Sciatic nerve (tissue), 2 donors: ENCODE data around the gene HIRA. TPM values are rescaled to one million over a fixed set of nuclear protein-coding genes. Genes with fewer than 3 reads are reported as not detected.

Source experiments
- ATAC-seq: fragments of 200-7000 bp; cut with Tn5 transposase; one replicate; pipeline ENCODE4 v1.9.1; 2020; ENCODE audit warnings: mild to moderate bottlenecking, moderate library complexity
- DNase-seq: peaks from one replicate; pipeline ENCODE4 v3.0.0-alpha.2; 2020; ENCODE audit warnings: low spot score
- intact Hi-C: fragments of 100-400 bp; cut with DNase I; formaldehyde crosslinking; loops from one replicate; pipeline ENCODE4 v1.14.2; 2022
- total RNA-seq: library from RNA; stranded (reverse); fragmentation: NEBNext Ultra II Directional; extraction: Animal tissue kit (Norgen Biotek cat#: 25700); gene quantifications from one replicate; pipeline ENCODE4 v1.2.1, GENCODE V29; 2021
- donor health status: DM: no; HTN: no; CAD: no.
- donor health status: DM: no; HTN: no; CAD: no.

HIRA gene
- total RNA-seq, 1 donor from 2014 or later: 26.2 TPM

- ATAC-seq (no peak), DNase-seq (no peak)
Measured at GRCh38 chr22:19361501-19362103, 69.9 kb downstream of the HIRA start.

GRCh38 chr22:19360862-19361261, 70.7 kb downstream of the HIRA start:
- ATAC-seq (no peak), DNase-seq (no peak)
- intact Hi-C loops: no loop called here

More at GRCh38 chr22:19361501-19362103, 69.9 kb downstream of the HIRA start:
- intact Hi-C loops: no loop called here

DNA sequence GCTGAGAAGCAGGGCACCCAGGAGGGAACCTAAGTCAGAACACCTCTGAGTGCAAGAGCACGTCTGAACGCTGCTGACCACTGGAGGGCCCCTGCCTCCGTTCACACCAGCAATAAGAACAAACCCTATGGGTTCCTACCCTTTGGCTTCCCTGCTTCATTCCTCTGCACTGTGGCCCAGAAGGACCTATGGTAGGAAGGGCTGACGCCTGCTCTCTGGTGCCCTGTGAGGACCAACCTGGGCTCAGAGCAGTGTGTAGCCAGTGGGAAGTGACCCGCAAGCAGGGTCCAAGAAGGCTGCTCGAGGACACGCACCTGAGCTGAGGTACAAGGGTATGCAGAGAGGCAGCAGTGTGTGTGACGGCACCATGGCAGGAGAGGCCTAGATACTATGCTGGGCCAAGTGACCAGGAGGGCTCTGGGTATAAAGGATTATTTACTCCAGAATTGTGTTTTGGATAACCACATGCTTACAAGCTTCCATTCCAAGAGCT, 71.2 kb downstream of the HIRA start:
- intact Hi-C loops: no loop called here
- no peak for DNase-seq
- ATAC-seq: no peak

DNA sequence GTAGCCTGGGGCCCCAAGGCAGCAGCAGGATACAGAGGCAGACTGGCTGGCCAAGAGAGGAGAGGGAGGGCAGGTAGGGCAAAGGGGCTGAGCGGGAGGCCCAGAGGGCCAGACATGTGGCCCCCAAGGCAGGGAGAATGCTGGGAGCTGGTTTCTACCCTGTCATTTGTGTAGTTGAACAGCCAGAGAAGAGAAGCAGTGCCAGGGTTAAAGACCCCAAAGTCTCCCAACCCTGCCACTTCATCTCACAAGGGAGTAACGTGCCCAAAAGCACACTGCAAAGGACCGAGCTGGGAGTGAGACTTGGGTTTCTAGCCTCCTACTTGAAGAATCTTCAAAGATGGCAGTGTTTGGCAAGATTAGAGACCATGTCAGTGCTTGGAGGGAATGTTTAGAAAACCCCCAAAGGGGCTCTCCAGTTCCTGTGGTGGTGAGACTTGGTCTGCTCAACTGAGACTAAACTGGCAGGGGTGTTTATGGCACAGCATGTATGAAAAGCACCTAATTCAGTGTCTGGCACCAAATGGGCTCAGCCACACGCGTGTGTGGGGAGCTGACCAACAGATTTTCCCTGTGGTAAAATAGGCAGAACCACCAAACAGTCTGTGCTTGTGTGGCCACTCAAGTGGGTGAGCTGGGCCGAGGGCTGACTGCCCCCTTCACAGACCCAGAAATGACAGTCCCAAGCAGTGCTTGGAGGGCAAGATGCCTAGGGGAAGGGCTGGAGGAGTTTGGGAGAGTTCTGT, 71.8 kb downstream of the HIRA start:
- intact Hi-C loops: no loop called here
- DNase-seq: no peak

DNA sequence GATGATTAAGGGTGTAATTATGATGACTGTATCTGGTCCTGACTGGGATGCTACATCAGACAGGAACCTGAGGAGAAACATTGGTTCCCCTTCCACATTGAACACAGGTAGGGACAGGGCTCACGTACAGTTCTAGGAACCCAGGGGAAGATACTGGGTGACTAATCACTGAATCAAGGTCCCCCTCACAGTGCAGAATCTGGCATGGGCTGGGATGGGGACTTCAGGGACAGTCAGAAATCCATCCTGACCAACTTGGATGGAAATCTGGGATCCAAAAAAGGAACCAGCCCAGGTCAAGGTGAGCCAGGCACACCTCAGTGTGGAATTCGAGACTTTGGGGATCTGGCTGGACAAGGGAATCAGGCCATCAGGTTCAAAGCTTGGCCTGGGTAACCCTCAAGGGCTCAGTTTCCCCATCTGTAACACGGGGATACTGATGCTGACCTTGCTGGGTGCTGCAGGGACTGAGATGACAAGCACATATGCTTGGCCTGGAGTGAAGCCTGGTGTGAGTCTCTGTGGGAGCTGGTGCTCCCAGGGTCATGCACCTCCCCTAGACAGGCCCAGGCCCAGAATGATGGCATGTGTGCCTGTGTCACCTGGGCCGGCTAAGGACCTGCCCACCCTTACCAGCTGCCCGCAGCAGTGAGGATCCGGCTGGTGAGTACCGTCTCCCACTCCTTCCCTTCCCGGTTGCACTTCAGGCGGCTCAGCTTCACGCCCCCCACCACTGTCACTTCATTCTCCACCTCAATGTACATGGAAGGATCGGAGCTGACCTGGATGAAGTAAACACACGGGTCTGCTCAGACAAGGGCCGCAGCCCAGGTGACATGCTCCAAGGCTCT, 72.6 kb downstream of the HIRA start:
- DNase-seq: no peak
- intact Hi-C loops: no loop called here
- ATAC-seq: no peak

More for the DNA sequence above, 71.8 kb downstream of the HIRA start:
- ATAC-seq: no peak

- DNase-seq (no peak), ATAC-seq (no peak)
- intact Hi-C loops: no loop called here
Measured at GRCh38 chr22:19358195-19358594, 73.3 kb downstream of the HIRA start.

GRCh38 chr22:19357270-19358105, 74.0 kb downstream of the HIRA start:
- intact Hi-C loops: no loop called here
- DNase-seq (no peak), ATAC-seq (no peak)

DNA sequence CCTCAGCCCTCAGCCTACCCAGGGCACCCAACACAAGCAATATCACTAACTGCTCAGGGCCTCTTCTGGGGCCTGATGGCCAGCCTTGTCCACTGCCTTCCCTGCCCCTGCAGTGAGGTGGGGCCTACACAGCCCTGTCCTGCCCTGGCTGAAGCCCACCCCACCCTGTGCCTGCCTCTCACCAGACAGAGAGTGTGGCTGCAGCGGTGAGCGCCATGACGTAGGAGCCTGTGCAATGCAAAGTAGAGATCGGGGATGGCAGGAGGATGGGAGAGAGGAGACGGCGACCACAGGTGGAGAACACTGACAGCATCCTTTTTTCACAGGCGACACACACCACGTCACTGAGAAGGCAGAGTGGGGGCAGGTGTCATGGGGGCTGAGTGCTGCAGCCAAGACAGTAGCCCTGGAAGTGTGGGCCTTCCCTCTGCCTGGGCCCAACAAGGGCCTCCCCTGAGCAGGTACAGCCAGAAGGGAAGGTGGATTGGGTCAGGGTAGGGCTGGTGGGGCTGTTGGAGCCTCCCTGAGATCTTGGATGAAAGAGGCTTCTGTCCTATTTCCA, 74.7 kb downstream of the HIRA start:
- ATAC-seq: no peak
- DNase-seq: no peak
- intact Hi-C loops: no loop called here

GRCh38 chr22:19355413-19356157, 75.9 kb downstream of the HIRA start:
- no peak for ATAC-seq
- no peak for DNase-seq

DNA sequence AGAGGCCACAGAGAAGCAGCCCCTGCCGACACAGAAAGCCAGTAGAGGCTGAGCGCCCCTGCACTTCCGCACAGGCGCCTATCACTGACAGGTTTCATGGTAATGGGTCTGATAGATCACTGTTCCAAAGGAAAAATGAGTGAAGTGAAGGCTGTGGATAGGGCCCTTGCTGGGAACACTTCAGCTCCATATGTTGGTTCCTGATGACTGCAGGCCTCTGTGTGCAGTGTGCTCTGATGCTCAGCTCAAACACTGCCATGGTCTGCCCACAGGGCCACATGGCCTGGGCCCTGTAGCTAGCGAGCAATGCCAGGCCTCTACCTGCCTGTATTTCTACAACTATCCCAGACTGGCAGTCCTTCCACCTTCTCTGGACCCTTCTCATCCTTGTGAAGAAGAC, 77.3 kb downstream of the HIRA start:
- intact Hi-C loops: no loop called here
- no peak for DNase-seq
- no peak for ATAC-seq

More at GRCh38 chr22:19355413-19356157, 75.9 kb downstream of the HIRA start:
- intact Hi-C loops: no loop called here

- ATAC-seq (no peak), DNase-seq (no peak)
- intact Hi-C loops: no loop called here
Measured at GRCh38 chr22:19353363-19354131, 78.0 kb downstream of the HIRA start.

DNA sequence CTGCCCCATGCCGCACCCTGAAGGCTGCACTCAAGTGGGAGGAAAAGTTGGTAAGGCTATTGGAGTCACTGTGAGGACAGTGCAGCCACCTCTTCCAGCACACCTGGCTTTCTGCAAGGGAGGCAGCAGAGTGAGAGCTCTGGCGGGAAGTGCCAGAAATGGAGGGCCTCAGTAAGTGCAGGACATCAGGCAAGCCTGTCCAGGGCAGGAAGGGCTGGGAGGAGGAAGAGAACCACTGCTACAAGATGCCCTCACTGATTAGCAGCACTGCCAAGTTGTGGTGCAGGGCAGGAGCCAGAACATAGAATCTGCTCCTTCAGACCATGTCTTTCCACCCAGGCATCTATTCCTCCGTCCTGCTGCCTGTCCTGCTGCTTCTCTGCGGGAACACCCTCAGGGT, 78.8 kb downstream of the HIRA start:
- ATAC-seq (no peak), DNase-seq (no peak)
- intact Hi-C loops: no loop called here

GRCh38 chr22:19352217-19352616, 79.3 kb downstream of the HIRA start:
- intact Hi-C loops: no loop called here
- DNase-seq (no peak), ATAC-seq (no peak)

DNA sequence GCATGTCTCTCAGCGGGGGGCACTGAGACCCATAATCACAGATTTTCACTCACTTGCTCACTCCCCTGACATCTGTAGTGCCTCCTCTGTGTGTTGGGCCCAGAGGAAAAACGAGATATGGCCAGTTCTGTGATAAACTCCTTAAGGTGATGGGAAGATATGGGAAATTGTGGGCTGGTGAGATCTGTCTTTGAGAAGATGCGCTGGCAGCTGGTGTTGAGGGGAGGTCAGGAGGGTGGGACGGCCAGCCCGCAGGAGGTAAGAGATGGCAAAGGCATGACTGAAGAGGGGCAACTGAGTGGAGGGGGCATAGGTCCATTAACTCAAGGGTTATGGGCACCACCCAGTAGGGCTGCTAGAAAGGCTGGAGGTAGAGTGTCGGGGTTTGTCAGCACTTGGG, 79.9 kb downstream of the HIRA start:
- no peak for DNase-seq
- intact Hi-C loops: no loop called here
- no peak for ATAC-seq

GRCh38 chr22:19350947-19351346, 80.6 kb downstream of the HIRA start:
- ATAC-seq (no peak), DNase-seq (no peak)
- intact Hi-C loops: no loop called here

- ATAC-seq (no peak), DNase-seq (no peak)
- intact Hi-C loops: no loop called here
Measured at GRCh38 chr22:19350476-19350859, 81.1 kb downstream of the HIRA start.

DNA sequence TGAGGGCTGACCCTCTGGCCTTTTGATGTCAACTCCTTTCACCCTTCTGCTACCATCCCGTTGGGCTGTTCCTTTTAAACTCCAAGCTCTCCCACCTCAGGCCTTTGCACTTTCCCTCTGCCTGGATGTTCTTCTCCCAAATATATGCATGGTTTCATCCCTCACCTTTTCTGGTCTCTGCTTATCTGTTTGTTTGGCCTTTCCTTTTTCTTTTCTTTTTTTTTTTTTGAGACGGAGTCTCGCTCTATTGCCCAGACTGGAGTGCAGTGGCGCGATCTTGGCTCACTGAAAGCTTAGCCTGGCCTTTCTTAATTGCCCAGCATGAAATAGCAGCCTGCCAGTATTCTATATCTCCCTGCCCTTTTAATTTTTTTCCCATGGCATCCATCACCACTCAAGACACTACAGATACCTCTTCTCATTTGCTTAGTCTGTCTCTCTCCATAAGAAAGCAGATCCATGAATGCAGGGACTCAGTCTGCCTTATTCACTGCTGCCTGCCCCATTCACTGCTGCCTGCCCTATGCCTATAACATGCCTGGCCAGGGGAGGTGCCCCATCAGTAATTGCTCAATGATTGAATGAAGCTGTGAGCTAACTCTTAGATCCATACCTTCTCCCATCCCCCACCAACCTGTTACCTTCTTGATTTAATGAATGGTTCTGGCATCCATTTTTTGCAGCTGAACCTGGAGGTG, 81.6 kb downstream of the HIRA start:
- intact Hi-C loops: no loop called here
- ATAC-seq: no peak

More for the DNA sequence above, 81.6 kb downstream of the HIRA start:
- no peak for DNase-seq
